SKM-1 treated with dmso at 0.1 percent for 144 hours (cell line): Measurements from ENCODE around the gene LINC00632.

Experiments
- DNase-seq: peaks from one replicate; lab custom pipeline; 2025; ENCODE audit not compliant: unreplicated experiment; lab: John Stamatoyannopoulos, UW

The LINC00632 gene

DNA sequence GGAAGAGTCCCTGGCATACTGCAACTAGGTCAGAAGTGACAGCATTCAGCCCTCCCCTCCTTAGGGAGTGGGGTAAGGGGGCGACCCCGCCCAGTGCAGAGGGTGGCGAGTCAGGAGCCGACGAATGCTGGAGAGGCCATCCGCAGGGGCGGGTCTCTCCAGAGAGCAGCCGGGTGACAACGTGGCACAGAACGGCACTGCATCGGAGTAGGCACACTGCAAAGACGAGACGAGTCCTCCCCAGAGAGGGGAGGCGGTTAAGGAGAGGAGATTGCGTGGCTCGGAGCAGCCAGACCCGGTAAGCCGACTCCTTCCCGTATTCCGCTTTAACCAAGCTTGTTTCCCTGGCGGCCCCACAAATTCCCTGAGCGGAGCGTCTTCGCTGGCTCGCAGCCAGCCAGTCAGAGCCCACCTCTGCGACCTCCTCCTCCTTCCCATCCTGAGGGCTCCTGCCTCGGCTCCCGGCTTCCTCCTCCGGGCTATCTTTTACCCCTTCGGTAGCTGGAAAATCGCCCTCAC is 54.9 kb downstream of the LINC00632 start:
- peak; percentile 18 for DNase-seq

DNA sequence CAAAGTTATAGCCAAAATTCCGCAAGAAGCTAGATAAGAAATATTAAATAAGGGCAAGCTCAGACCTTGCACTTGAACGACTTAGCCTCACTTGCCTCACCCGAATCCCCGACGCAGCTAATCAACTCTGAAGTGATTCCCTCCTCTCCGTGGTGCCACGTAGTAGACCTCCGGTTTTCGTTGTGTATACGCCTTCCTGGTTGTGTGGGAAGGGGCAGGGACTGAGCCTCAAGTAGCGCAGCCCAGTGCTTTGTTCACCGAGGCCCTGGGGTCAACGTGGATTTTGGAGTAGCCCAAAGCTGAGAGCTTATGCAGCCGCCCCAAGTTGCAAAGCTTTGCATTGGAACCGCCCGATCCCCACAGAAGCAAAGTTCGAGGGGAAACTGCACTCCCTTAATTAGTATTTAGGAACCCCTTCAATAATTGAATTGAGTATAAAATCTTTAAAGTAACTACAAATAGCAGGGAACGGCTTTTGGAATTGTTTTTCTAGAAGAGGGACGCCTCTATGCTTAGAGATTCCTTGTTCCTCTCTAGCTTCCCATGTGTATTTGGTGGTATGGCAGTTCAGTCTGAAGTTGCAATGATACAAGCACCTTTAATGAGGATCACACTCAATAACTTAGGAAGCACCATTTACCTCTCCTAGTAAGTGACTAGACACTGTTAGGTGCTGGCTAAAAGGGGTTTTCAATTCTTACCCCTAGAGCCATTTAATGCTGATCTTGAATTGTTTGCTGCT is 55.7 kb downstream of the LINC00632 start:
- no peak for DNase-seq

DNA sequence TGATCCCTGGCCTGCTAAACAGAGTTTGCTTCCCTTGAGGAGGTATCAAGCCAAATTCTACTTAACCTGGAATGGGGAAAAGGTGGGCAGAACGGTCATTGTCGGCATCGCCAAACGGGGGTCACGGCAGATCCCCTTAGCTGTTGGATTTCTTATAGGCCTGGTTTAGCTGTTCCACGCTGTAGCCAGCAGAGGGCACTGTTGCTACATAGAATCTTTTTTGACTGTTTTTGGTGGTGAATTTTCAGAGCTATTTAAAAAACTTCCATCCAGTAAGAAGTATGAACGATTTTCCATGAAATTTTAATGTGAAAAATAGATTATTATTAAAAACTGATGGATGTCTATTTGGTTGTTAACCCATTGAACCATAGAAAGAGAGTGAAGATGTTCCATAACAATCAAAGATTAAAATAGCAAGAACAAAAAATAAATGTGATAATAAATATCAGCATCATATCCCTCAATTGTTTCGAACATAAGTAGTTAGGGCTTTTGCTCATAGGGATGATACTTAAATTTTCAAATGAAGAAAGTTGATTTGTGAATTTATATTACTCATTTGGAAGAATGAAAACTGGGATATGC is 56.6 kb downstream of the LINC00632 start:
- no peak for DNase-seq

DNA sequence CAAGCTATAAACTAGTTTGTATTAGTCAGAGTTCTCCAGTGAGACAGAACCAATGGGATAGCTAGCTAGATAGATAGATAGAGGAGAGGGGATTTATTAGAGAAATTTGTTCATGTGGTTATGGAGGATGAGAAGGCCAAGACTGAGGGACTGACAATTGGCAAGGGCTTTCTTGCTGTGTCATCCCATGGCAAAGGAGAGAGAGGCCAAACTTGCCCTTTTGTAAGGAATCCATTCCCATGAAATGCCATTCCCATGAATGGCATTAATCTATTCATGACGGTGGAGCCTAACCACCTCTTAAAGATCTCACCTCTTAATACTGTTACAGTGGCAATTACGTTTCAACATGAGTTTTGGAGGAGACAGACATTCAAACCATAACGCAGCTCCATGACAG is 58.1 kb downstream of the LINC00632 start:
- no peak for DNase-seq

DNA sequence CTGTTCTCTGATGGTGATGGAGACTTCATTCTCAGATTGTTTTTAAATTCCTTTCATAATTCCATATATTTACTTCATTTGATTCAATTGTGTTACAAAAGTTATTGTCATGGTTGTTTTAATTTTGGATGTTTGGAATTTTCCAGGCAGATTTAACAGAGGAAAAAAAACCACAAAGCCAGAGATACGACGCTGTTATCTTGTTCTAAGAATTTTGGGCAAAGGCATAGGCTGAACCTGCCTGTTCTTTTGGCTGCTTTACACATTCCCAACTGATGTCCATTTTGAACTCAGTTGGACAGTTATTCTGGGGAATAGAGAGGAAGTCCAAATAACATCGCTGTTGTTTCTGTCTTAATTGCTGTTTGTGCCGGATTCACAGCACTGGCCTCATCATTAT is 65.7 kb downstream of the LINC00632 start:
- no peak for DNase-seq

DNA sequence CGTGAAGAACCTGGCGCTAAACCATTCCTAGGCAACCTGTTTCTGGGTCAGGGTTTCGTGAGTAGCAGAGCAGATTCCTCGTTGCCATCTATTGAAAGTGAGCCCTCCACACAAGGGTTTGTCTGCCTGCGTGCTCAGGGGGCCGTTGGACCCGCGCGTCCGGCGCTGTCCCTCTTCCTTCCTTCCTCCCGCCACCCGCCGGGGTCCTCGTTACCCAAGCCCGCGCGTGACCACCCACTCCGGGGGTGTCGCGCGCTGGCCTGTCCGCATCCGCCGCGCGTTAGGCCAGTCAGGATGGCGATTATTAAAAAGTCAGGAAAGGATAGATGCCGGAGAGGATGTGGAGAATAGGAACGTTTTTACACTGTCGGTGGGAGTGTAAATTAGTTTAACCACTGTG is 66.8 kb downstream of the LINC00632 start:
- DNase-seq, result no peak

DNA sequence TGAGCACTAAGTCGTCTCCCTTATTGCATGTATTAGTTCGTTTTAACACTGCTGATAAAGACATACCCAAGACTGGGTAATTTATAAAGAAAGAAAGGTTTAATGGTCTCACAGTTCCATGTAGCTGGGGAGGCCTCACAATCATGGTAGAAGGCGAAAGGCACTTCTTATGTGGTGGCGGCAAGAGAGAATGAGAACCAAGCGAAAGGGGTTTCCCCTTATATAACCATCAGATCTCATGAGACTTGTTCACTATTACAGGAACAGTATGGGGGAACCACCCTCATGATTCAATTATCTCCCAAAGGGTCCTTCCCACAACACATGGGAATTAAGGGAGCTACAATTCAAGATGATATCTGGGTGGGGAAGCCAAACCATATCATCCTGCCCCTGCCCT is 85.1 kb downstream of the LINC00632 start:
- DNase-seq, result no peak

DNA sequence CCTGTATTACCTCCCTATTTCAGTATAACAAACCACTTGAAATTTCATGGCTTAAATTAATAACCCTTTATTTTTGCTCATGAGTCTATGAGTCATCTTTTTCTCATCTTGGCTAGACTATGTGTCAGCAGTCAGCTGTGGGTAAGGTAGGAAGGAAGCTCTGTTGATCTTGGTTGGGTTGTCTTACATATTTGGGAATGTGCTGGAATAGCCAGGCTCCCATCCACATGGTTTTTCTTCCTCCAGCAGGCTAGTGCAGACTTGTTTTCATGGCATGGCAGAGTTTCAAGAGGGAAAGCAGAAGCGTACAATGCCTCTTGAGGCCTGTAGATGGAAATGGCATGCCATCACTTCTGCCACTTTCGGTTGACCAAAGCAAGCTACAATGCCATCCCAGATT is 89.7 kb downstream of the LINC00632 start:
- no peak for DNase-seq

DNA sequence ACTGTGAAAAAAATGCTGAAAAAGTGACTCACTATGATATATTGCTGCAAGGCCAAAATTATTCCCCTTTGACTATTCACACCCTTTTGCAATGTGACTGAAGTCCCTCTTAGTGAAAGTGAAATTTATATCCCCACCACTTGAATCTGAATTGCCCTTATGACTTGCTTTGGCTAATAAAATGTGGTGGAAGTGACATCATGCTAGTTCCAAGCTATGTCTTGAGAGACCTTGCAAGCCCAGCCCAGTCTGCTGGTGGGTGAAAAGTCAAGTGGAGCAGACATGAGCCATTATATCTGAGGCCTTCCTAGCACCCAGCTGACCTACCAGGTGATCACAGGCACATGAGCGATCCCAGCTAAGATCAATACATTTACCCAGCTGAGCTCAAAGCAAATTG is 94.7 kb downstream of the LINC00632 start:
- DNase-seq, result no peak

DNA sequence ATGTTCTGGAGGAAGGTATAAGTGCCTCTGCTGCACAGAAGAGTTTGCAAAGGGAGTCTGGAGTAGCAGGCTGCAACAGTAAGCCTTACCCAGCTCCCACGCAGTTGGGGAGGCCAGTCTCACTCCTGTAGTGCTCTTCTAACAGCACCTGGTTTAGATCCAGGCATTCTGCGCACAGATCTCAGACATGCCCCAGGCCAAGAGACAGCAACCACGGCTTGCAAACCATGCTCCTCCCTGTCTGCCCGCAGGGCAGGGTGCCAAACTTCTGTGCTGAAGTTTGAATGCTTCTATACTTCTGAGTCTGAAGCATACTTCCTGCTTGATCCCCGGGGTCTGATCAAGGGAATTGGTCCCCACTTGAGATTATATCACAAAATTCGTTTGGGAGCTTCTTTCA is 106.3 kb downstream of the LINC00632 start:
- DNase-seq, result no peak

DNA sequence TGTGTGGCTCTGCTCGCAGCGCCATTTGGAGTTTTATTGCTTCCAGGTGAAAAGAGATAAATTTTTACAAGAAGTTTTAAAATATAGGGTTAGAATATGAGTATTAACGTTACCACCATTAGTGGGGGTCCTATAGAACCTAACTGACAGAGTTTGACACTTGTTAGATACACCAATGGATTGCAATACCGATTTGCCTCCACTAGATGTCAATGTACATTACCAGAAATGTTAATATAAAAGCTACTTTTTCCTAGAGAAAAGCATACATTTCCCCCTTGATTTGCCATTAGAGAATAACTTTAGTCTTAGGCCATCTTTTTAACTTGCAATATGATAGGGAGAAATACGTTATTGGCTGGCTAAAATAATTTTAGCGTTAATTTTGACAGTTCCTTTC is 108.4 kb downstream of the LINC00632 start:
- peak; percentile 22 for DNase-seq

DNA sequence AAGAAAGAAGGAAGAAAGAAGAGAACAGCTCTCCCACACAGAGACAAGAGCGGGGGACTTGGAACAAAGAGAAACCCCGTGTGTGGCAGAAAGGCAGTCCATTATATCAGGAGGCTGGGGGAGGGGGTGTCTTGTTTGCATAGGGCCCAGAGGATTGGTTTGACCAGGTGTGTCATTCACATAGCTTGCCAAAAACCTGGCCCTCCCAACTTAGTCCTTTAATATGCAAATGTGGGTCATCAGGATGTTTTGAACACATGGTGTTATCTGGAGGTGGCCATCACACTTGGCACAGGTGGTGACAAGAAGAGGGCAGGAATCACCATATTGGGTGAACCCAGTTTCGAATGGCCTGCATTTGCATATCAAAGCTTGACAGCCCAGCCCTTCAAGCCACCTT is 111.7 kb downstream of the LINC00632 start:
- DNase-seq, result no peak

DNA sequence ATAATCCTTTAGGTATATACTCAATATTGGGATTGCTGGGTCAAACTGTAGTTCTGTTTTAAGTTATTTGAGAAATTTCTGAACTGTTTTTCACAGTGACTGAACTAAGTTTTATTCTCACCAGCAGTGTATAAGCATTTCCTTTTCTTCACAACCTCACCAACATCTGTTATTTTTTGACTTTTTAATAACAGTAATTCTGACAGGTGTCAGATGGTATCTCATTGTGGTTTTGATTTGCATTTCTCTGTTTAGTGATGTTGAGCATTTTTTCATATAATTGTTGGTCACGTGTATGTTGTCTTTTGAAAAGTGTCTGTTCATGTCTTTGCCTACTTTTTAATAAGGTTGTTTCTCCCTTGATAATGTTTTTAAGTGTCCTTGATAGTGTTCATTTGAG is 112.6 kb downstream of the LINC00632 start:
- no peak for DNase-seq

DNA sequence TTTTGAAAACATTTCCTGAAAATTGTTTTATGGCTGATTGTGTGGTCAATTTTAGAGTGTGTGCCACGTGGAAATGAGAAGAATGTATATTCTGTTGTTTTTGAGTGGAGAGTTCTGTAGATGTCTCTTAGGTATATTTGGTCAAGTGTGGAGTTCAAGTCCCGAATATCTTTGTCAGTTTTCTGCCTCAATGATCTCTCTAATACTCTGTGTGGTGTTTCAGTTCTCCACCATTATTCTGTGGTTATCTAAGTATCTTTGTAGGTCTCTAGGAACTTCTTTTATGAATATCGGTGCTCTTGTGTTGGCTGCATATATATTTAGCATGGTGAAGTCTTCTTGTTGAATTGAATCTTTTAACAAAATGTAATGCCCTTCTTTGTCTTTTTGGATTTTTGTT is 113.3 kb downstream of the LINC00632 start:
- DNase-seq, result no peak

DNA sequence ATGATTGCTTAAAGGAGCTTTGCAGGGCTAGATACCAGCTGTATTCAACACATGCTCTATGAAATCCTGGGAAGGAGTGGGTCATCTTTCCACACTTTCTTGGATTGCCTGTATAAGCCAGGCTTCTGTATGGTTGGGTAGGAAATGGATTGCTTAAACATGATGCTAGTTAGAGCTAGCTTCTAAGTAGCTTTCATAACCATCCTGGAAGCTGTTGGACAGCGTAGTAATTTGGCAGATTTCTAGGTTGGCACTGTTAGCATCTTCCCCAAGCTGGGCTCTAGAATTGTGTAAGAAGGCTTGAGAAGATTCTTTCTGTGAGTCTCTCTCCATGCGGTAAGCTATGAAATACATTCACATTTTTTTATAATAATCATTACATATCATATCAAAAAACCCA is 127.3 kb downstream of the LINC00632 start:
- DNase-seq, result no peak
